HepG2 (cell line): ENCODE results near the gene UQCRHL. TPM values are rescaled to one million over a fixed set of nuclear protein-coding genes. Genes with fewer than 3 reads are reported as not detected.

Source experiments
- ATF5 ChIP-seq: sonication (generic); formaldehyde crosslinking; IDR thresholded peaks from 2 replicates; pipeline ENCODE4 v1.4.0; 2020; ENCODE audit warnings: mild to moderate bottlenecking, low read depth, missing genetic modification reagents
- BCLAF1 ChIP-seq: fragments of 450-650 bp; IDR thresholded peaks from 2 replicates; pipeline ENCODE4 v1.6.1; 2017; ENCODE audit warnings: mild to moderate bottlenecking
- CENPX ChIP-seq: sonication (generic); formaldehyde crosslinking; IDR thresholded peaks from 2 replicates; pipeline ENCODE4 v1.9.0; 2021; ENCODE audit warnings: mild to moderate bottlenecking, missing genetic modification reagents, moderate library complexity
- FOXC1 ChIP-seq: sonication (generic); formaldehyde crosslinking; IDR thresholded peaks from 2 replicates; pipeline ENCODE4 v1.8.0; 2022; ENCODE audit warnings: mild to moderate bottlenecking, missing genetic modification reagents, borderline replicate concordance
- HINFP ChIP-seq: sonication (generic); formaldehyde crosslinking; IDR thresholded peaks from 2 replicates; pipeline ENCODE4 v1.4.0; 2020; ENCODE audit warnings: low read depth, mild to moderate bottlenecking, missing genetic modification reagents
- IRF1 ChIP-seq: sonication (generic); formaldehyde crosslinking; IDR thresholded peaks from 2 replicates; pipeline ENCODE4 v1.4.0; 2020; ENCODE audit warnings: low read depth, mild to moderate bottlenecking, missing genetic modification reagents
- IRF9 ChIP-seq: sonication (generic); formaldehyde crosslinking; IDR thresholded peaks from 2 replicates; pipeline ENCODE4 v1.8.0; 2022; ENCODE audit warnings: missing genetic modification reagents, mild to moderate bottlenecking, borderline replicate concordance
- ISL2 ChIP-seq: sonication (generic); formaldehyde crosslinking; IDR thresholded peaks from 2 replicates; pipeline ENCODE4 v1.5.0; 2020; ENCODE audit warnings: missing genetic modification reagents
- SP2 ChIP-seq: sonication (generic); formaldehyde crosslinking; IDR thresholded peaks from 2 replicates; pipeline ENCODE4 v1.5.1; 2020; ENCODE audit warnings: mild to moderate bottlenecking, missing genetic modification reagents
- U2AF2 ChIP-seq: fragments of 200-400 bp; formaldehyde crosslinking; IDR thresholded peaks from 2 replicates; pipeline ENCODE4 v1.6.1; 2017; ENCODE audit warnings: low read depth, mild to moderate bottlenecking, low read length
- ZNF101 ChIP-seq: sonication (generic); formaldehyde crosslinking; IDR thresholded peaks from 2 replicates; pipeline ENCODE4 v1.4.0; 2020; ENCODE audit warnings: mild to moderate bottlenecking, low read depth, missing genetic modification reagents, borderline replicate concordance
- ZNF275 ChIP-seq: sonication (generic); formaldehyde crosslinking; IDR thresholded peaks from 2 replicates; pipeline ENCODE4 v1.8.0; 2022; ENCODE audit warnings: missing genetic modification reagents, mild to moderate bottlenecking, inconsistent platforms, borderline replicate concordance
- ZNF512B ChIP-seq: sonication (generic); formaldehyde crosslinking; IDR thresholded peaks from 2 replicates; pipeline ENCODE4 v1.5.1; 2020; ENCODE audit warnings: missing genetic modification reagents, mild to moderate bottlenecking, borderline replicate concordance
- ZNF761 ChIP-seq: sonication (generic); formaldehyde crosslinking; conservative IDR thresholded peaks from 2 replicates; pipeline ENCODE4 v1.4.0; 2020; ENCODE audit warnings: mild to moderate bottlenecking, missing genetic modification reagents
- ZNF781 ChIP-seq: sonication (generic); formaldehyde crosslinking; IDR thresholded peaks from 2 replicates; pipeline ENCODE4 v1.5.1; 2020; ENCODE audit warnings: borderline replicate concordance, mild to moderate bottlenecking, missing genetic modification reagents; ENCODE audit errors: not compliant biosample characterization
- ZSCAN30 ChIP-seq: sonication (generic); formaldehyde crosslinking; IDR thresholded peaks from 2 replicates; pipeline ENCODE4 v1.5.0; 2020; ENCODE audit warnings: mild to moderate bottlenecking, missing genetic modification reagents
- polyA plus RNA-seq, 8 experiments: library from polyadenylated mRNA; depleted of rRNA in 3 of 8; stranded (reverse) in 7 of 8; unstranded in 1 of 8; fragments of >200 nt; fragmentation: Illumina TruSeq in 4 of 8; extraction: Trizol in 4 of 8; gene quantifications; 2 replicates each; pipeline versions ENCODE4 v1.2.1 to v1.2.3, GENCODE V29; 2011 to 2016; ENCODE audit warnings: low read depth in 4 of 8, missing spikeins in 1 of 8, mixed read lengths in 1 of 8; ENCODE audit not compliant: insufficient read depth in 1 of 8
- total RNA-seq, 5 experiments: library from RNA; depleted of rRNA; stranded (reverse); fragments of >200 nt; fragmentation: Illumina TruSeq; extraction: Trizol; gene quantifications; 2 replicates each; pipeline ENCODE4 v1.2.3, GENCODE V29; 2016; ENCODE audit warnings: low read depth in 1 of 5

UQCRHL gene
- total and polyA plus RNA-seq, 2 of the 13 experiments (the other 11 are each of a cell fraction or from before 2014, with no cell fraction given), result 1.8 to 2.3 TPM

- no peak for TF ChIP-seq IRF9 (CRISPR knock-in tag)
- no peak for TF ChIP-seq ZNF101
- no peak for TF ChIP-seq ZNF512B (CRISPR knock-in tag)
- TF ChIP-seq ZNF275 (CRISPR knock-in tag), result no peak
- TF ChIP-seq ZSCAN30, result no peak
- peak; percentile 85; the same call in 1 of the 2 replicates for TF ChIP-seq HINFP (CRISPR knock-in tag)
- TF ChIP-seq CENPX, result no peak
- no peak for TF ChIP-seq ATF5 (CRISPR knock-in tag)
- TF ChIP-seq ZNF761, result no peak
- no peak for TF ChIP-seq SP2 (CRISPR knock-in tag)
- no peak for TF ChIP-seq BCLAF1
- TF ChIP-seq U2AF2, result no peak
- 0 out of 2 replicates have a peak, but pooled peaks have one; percentile 49 for TF ChIP-seq FOXC1 (CRISPR knock-in tag)
- no peak for TF ChIP-seq ZNF781 (CRISPR knock-in tag)
- no peak for TF ChIP-seq ISL2 (CRISPR knock-in tag)
- TF ChIP-seq IRF1 (CRISPR knock-in tag), result no peak
These were observed 5.0 kb downstream of the UQCRHL start (continued) for GRCh38 chr1:15802234-15802965.
